ENCODE results near the gene CDC5L.
"Not testable (repeated sequence)": the region's sequence is repeated elsewhere in the genome, so short reads cannot be mapped to it uniquely, and the experiment has no call there.

Gene CDC5L

DNA sequence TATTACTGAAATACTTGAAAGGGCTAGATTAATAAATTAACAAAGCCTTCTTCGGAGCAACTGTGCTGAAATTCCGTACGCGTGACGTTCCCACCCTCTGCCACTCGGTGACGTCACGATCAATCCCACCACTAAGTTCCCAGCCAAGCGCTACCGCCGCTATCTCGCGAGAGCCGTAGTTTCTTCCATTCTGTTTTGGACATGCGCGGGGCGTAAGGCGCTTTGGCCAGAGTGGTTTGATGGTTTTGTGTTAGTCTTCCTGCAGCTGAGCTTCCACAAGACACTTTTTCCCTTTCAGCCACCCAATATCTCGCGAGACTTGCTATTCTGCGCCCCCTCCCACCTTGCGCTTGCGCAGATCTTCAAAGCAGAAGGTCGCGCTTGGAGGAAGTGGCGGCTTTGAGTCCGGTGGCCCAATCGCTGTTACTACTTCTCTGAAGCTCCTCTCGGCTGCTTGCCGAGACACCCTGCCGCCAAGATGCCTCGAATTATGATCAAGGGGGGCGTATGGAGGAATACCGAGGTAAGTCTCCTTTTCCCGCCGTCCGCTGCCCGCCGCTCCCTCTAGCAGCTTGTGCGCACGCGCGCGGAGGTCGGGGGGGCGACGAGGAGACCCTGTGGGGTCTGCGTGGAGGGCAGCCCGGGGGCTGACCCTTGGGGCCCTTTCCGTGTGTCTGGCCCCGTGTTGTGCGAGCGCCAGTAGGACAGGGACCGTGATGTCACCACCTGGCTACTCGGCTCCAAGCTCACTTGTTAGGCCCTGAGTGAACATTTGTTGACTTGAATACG, at the start of gene CDC5L:
Gene CDC5L, plus strand, starts transcription at position 361 of the 789 bp plus-strand sequence. Its CDS starts 118 bp downstream, at position 479.
- DNase-seq (ENCODE audit: low read depth in 3 of 3), result peak; percentile 66 to 84 (median 82)

- peak; percentile 26 to 43 (median 42) for DNase-seq (ENCODE audit: low read depth in 3 of 3)
Measured at GRCh38 chr6:44338228-44339122, 49.0 kb upstream of the CDC5L start.

- DNase-seq (ENCODE audit: low read depth in 3 of 3), result no peak
Measured at GRCh38 chr6:44339301-44339700, 48.2 kb upstream of the CDC5L start.

DNA sequence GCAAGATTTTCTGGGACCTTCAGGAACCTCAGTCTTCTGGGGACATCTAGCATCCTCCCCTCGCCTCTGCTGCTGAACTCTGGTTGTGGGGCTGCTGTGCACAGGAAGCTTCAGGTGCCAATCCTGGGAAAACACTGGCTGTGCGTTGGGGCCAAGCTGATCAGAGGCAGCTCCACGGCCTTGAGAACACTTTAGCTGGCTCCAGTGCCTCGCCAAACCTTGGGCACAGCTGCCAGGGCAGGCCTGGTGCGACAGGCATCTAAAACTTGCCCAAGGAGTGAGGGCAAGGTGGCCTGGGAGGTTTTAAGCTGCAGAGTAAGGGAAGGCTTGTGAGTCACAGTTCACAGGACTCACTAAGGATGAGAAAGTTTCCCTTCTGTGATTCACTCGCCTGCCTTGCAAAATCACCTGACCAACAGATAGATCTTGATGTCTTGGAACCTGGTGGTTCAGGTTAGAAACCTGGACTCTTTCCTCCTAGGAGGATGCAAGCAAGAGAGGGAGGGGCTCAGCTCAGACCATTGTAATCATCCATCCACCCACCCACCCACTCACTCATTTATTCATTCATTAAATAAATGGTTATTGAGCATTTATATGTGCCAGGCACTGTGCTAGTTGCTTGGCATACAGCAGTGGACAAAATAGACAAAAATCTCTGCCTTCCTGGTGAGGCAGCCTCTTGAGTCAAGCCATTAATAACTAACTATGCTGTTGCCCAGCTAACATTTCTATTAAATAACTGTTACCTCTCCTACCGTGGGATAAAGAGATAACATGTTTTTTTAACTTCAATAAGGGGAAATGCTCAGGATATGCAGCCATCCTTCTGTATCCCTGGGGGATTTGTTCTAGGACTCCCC, 47.5 kb upstream of the CDC5L start:
- DNase-seq (ENCODE audit: low read depth in 3 of 3), result no peak

- no peak for DNase-seq (ENCODE audit: low read depth in 3 of 3)
Measured at GRCh38 chr6:44341095-44341890, 46.2 kb upstream of the CDC5L start.

- no peak for DNase-seq (ENCODE audit: low read depth in 3 of 3)
Measured at GRCh38 chr6:44342052-44342451, 45.5 kb upstream of the CDC5L start.

GRCh38 chr6:44342489-44342888, 45.0 kb upstream of the CDC5L start, which contains the start of gene SPATS1:
TSS of gene SPATS1 (plus strand) at chr6:44342650. CDS start at chr6:44343096, 446 bp downstream.
- no peak for DNase-seq (ENCODE audit: low read depth in 3 of 3)

DNA sequence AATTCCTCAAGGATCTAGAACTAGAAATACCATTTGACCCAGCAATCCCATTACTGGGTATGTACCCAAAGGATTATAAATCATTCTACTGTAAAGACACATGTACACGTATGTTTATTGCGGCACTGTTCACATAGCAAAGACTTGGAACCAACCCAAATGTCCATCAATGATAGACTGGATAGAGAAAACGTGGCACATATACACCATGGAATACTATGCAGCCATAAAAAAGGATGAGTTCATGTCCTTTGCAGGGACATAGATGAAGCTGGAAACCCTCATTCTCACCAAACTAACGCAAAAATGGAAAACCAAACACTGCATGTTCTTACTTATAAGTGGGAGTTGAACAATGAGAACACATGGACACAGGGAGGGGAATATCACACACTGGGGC, 40.7 kb upstream of the CDC5L start:
- not testable (repeated sequence) for DNase-seq (ENCODE audit: low read depth in 3 of 3)

DNA sequence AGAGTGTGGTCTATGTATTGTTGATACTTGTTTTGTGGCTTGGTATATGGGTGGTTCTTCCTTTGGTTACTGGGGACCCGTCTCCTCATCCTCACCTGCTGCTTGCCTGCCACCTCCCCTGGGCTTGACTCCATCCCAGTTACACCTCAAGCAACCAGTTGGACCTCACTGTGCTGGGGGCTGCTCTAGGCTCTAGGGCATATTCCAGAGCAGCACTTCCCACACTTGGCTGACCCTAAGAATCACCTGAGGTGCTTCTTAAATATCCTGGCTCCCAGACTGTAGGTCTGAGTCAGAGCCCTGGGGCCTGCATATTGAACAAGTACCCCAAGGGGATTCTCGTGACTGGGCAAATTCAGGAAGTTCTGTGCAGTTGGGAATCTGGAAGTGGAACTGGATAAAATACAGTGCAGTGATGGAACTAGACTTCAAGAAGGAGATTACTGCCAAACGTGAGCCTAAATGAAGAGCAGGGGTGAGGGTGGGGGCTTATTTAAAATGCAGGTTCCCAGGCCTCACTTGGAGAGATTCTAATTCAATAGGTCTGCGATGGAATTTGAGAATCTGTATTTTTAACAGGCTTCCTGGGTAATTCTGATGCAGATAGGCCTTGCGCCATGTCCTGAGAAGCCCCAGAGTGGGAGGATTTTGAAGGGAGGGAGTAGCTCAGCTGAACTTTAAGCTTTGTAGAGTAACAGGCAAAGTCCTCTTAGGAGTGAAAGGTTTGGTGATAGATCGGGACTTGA, 37.4 kb upstream of the CDC5L start:
- no peak for DNase-seq (ENCODE audit: low read depth in 3 of 3)

DNA sequence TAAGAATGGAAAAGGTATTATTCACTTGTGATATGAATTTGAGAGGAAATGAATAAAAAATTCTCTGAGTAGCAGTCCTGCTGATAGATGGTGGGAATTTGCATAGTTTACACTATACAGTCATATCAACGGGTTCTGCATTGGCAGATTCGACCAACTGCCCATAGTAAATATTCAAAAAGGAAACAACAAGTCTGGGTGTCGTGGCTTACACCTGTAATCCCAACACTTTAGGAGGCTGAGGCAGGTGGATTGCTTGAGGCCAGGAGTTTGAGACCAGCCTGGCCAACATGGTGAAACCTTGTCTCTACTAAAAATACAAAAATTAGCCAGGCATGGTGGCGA, 36.9 kb upstream of the CDC5L start:
- not testable (repeated sequence) for DNase-seq (ENCODE audit: low read depth in 3 of 3)

- DNase-seq (ENCODE audit: low read depth in 3 of 3), result no peak
Measured at GRCh38 chr6:44352259-44352658, 35.2 kb upstream of the CDC5L start.

- no peak for DNase-seq (ENCODE audit: low read depth in 3 of 3)
Measured at GRCh38 chr6:44353336-44353735, 34.2 kb upstream of the CDC5L start.

- no peak for DNase-seq (ENCODE audit: low read depth in 3 of 3)
Measured at GRCh38 chr6:44355640-44356039, 31.9 kb upstream of the CDC5L start.

- DNase-seq (ENCODE audit: low read depth in 3 of 3), result no peak
Measured at GRCh38 chr6:44356487-44356886, 31.0 kb upstream of the CDC5L start.

DNA sequence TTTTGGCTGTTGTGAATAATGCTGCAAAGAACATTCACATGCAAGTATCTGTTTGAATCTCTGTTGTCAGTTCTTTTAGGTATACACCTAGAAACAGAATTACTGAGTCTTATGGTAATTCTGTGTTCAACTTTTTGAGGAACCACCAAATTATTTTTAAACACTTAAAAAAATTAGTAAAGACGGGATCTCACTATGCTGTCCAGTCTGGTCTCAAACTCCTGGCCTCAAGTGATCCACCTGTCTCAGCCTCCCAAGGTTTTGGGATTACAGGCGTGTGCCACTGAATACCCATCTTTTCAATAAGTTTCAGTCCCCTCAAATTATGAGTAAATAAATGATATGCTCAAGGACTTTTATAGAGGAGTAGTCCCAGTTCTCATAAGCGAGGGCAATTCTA, 27.5 kb upstream of the CDC5L start:
- no peak for DNase-seq (ENCODE audit: low read depth in 3 of 3)

DNA sequence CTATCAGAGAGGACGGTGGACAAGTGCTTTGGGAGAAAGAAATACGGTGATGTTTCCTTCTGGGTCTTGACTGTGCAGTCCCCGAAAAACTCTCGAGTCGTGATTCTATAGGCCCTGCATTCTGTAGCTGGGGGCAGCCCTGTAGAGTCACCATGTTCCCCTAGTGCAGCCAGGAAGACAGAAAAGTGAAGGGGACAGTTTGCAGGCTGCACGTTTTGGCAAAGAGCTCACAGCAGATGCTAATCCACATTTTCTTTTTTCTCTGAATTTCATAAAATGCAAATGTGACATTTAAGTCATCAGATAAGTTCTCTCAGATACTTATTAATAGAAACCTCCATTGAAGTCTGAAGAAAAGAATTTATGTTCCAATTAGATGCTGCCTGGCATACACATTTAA, 25.6 kb upstream of the CDC5L start:
- no peak for DNase-seq (ENCODE audit: low read depth in 3 of 3)

GRCh38 chr6:44363377-44363926, 24.1 kb upstream of the CDC5L start:
- no peak for DNase-seq (ENCODE audit: low read depth in 3 of 3)

GRCh38 chr6:44366781-44367180, 20.7 kb upstream of the CDC5L start:
- DNase-seq (ENCODE audit: low read depth in 3 of 3), result no peak

GRCh38 chr6:44367681-44368080, 19.8 kb upstream of the CDC5L start:
- no peak for DNase-seq (ENCODE audit: low read depth in 3 of 3)

DNA sequence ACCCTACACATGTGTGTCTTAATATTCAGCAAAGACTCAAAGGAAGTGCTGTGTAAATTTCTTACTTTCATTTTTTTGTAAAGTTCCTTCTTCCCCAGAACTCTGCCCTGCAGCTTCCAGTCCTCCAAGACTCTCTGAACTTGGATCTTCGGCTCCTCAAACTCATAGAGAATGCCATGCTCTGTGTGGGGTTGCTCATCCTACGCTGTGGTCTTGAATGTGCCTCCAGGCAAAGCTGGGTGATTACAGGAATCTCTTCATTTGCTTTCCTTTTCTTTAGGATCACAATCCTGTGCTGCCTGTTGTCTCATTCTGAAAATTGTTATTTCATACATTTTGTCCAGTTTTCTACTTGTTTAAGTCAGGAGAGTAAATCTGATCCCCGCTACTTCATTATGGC, 14.5 kb upstream of the CDC5L start:
- DNase-seq (ENCODE audit: low read depth in 3 of 3), result no peak

Measured in stimulated activated CD4-positive, alpha-beta T cell treated with anti-CD3 and anti-CD28 coated beads, TNF-alpha, amount 100 ng/mL, for 4 hours (primary cell).